ENCODE measurements around the gene P4HTM. TPM values are rescaled to one million over a fixed set of nuclear protein-coding genes. Genes with fewer than 3 reads are reported as not detected.

The P4HTM gene
- polyA plus RNA-seq, 3 donors, result 14.9 to 40.0 (median 18.1) TPM

DNA sequence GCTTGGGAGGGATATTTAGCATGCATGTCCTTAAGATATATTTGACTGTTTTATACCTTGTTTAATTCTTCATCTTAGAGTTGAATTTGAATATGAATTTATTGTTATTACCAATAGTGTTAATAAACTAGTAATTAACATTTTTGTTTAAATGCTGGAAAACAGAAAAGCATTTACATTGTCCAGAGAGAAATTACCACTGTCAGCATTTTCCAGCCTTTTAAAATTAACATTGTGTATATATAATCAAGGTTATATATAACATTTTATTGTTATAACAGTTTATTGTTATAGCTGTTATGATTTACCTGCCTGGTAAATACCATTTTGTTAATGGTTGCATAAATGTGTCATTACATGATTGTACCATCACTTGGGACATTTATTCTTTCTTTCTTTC lies 8.0 kb upstream of the P4HTM start:
- peaks cover 80 to 97% of the 10 kb centered on the region in 2 donors for H3K36me3 ChIP-seq (replicated peaks in 1 of 2; ENCODE audit: control insufficient read depth in 1 of 2, insufficient read depth in 2 of 2, low read length in 2 of 2)
- Mint-ChIP-seq H3K27me3 (ENCODE audit: low read depth in 3 of 3) (peaks cover 0 to 1% (median 0%) of the 10 kb centered on the region in 3 donors), H3K36me3 (peaks cover 77 to 94% of the 10 kb centered on the region in 2 donors), H3K9me3 (no peaks in the 10 kb centered on the region), H3K27ac (no peak overlapping the region), H3K4me3 (no peak overlapping the region), H3K4me1 (peaks cover 9% of the 10 kb centered on the region)
- H3K4me1 ChIP-seq (ENCODE audit: control insufficient read depth in 1 of 2, insufficient read depth in 2 of 2, low read length in 2 of 2), result no peaks in the 10 kb centered on the region
- intact Hi-C loops (cut with micrococcal nuclease), result loop anchor here in 1 of 2 donors (10.0 kb wide), 1 partner anchor 153 kb away; the partner anchor contains the start of gene LAMB2
- H3K4me2 ChIP-seq (replicated peaks; ENCODE audit: extremely low read depth, low read length, poor library complexity, severe bottlenecking), result no peak overlapping the region
- no peaks in the 10 kb centered on the region for H3K27me3 ChIP-seq (ENCODE audit: control insufficient read depth in 2 of 2, insufficient read depth in 2 of 2, low read length in 2 of 2)
- H3K9me3 ChIP-seq (replicated peaks in 1 of 2; ENCODE audit: control insufficient read depth in 1 of 2, insufficient read depth in 1 of 2, low read length in 2 of 2), result no peaks in the 10 kb centered on the region
- H2AFZ ChIP-seq (ENCODE audit: insufficient read depth, low read depth, low read length, poor library complexity, severe bottlenecking), result no peak overlapping the region
- H4K20me1 ChIP-seq (ENCODE audit: insufficient read depth, low read length), result no peaks in the 10 kb centered on the region
- no peak for DNase-seq
- no peak overlapping the region for H3K4me3 ChIP-seq (replicated peaks in 1 of 3; ENCODE audit: low read depth in 2 of 3, low read length in 3 of 3)
- no peak for TF ChIP-seq CTCF (IDR thresholded peaks at IDR 0.05)
- no peak overlapping the region for H3K9ac ChIP-seq (ENCODE audit: insufficient read depth, low read length, poor library complexity, severe bottlenecking)
- H3K27ac ChIP-seq (ENCODE audit: low read depth in 1 of 2, low read length in 2 of 2), result no peak overlapping the region
- H3K79me2 ChIP-seq (ENCODE audit: insufficient read depth, low read length), result no peaks in the 10 kb centered on the region

DNA sequence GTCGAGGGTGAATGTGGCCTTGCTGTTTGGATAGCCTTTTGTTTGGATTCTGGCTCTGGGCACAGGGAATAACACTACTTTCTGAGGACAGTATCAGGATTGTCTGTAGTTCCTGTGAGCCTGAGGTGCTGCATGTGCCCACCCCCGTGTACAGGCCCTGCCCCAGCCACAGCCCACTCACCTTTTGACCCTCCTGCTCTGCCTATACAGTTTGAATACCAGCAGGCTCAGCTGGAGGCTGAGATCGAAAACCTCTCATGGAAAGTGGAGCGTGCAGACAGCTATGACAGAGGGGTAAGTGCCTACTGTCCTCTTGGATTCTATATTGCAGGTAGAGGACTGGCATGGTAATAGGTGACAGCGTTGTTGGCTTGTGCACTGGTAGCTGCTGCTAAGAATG lies 7.4 kb upstream of the P4HTM start:
- Mint-ChIP-seq H3K36me3 (peaks cover 72 to 88% of the 10 kb centered on the region in 2 donors), H3K4me3 (no peak overlapping the region), H3K4me1 (peaks cover 9% of the 10 kb centered on the region), H3K9me3 (no peaks in the 10 kb centered on the region), H3K27ac (peak overlapping the region in 1 of 7 donors; percentile 76), H3K27me3 (ENCODE audit: low read depth in 3 of 3) (peaks cover 0 to 1% (median 0%) of the 10 kb centered on the region in 3 donors)
- Histone ChIP-seq H3K27ac (ENCODE audit: low read depth in 1 of 2, low read length in 2 of 2) (no peak overlapping the region), H3K4me2 (replicated peaks; ENCODE audit: extremely low read depth, low read length, poor library complexity, severe bottlenecking) (no peak overlapping the region), H3K9me3 (replicated peaks in 1 of 2; ENCODE audit: control insufficient read depth in 1 of 2, insufficient read depth in 1 of 2, low read length in 2 of 2) (no peaks in the 10 kb centered on the region), H3K79me2 (ENCODE audit: insufficient read depth, low read length) (no peaks in the 10 kb centered on the region), H3K9ac (ENCODE audit: insufficient read depth, low read length, poor library complexity, severe bottlenecking) (no peak overlapping the region), H3K27me3 (ENCODE audit: control insufficient read depth in 2 of 2, insufficient read depth in 2 of 2, low read length in 2 of 2) (no peaks in the 10 kb centered on the region), H3K4me1 (ENCODE audit: control insufficient read depth in 1 of 2, insufficient read depth in 2 of 2, low read length in 2 of 2) (no peaks in the 10 kb centered on the region), H3K4me3 (replicated peaks in 1 of 3; ENCODE audit: low read depth in 2 of 3, low read length in 3 of 3) (no peak overlapping the region), H4K20me1 (ENCODE audit: insufficient read depth, low read length) (no peaks in the 10 kb centered on the region), H2AFZ (ENCODE audit: insufficient read depth, low read depth, low read length, poor library complexity, severe bottlenecking) (no peak overlapping the region), H3K36me3 (replicated peaks in 1 of 2; ENCODE audit: control insufficient read depth in 1 of 2, insufficient read depth in 2 of 2, low read length in 2 of 2) (peaks cover 78 to 91% of the 10 kb centered on the region in 2 donors)
- no peak for TF ChIP-seq CTCF (IDR thresholded peaks at IDR 0.05)
- DNase-seq, result no peak
- 96% methylated on average over 4 of the region's 5 CpGs for WGBS (ENCODE audit: insufficient coverage)
- intact Hi-C loops (cut with micrococcal nuclease), result loop anchor here in 1 of 2 donors (10.0 kb wide), 1 partner anchor 152 kb away; the partner anchor contains the start of gene LAMB2
